ENCODE measurements around the gene AGBL2.

DNA sequence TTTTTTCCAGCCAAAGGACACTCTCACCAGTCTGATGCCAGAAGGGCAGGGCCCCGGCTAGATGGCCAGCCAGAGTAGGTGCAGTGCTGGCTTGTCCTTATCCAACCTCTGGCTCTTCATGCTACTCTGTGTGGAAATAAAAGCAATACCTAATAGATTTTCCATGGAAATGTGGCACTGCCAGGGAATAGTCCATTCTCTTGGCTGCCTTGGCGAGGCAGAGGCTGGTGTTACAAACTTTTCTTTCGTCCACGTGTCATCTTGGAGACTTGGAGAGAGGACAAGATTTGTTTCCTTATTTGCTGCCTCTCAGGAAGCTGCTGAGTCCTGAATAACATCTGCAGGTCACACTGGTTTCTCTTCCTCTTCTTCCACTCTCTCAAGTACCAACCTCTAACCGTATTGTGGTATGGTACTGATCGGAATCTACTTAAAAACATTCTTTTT is 103.8 kb downstream of the AGBL2 start:
- TF ChIP-seq PHB2 (IDR thresholded peaks at IDR 0.05; ENCODE audit: low read depth) = no peak
- TF ChIP-seq, protein P1, sequence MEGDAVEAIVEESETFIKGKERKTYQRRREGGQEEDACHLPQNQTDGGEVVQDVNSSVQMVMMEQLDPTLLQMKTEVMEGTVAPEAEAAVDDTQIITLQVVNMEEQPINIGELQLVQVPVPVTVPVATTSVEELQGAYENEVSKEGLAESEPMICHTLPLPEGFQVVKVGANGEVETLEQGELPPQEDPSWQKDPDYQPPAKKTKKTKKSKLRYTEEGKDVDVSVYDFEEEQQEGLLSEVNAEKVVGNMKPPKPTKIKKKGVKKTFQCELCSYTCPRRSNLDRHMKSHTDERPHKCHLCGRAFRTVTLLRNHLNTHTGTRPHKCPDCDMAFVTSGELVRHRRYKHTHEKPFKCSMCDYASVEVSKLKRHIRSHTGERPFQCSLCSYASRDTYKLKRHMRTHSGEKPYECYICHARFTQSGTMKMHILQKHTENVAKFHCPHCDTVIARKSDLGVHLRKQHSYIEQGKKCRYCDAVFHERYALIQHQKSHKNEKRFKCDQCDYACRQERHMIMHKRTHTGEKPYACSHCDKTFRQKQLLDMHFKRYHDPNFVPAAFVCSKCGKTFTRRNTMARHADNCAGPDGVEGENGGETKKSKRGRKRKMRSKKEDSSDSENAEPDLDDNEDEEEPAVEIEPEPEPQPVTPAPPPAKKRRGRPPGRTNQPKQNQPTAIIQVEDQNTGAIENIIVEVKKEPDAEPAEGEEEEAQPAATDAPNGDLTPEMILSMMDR (IDR thresholded peaks at IDR 0.05 in 2 of 3, conservative IDR thresholded peaks at IDR 0.05 in 1 of 3; ENCODE audit: insufficient read depth in 2 of 3, low read depth in 1 of 3, low read length in 3 of 3) = no peak
- no peak for TF ChIP-seq DPF2 (IDR thresholded peaks at IDR 0.05)
- TF ChIP-seq HNRNPH1 (optimal IDR thresholded peaks at IDR 0.05; ENCODE audit: low read depth, low read length) = no peak
- TF ChIP-seq CBX3 (IDR thresholded peaks at IDR 0.05; ENCODE audit: borderline replicate concordance in 1 of 2, low read length in 2 of 2) = no peak
- TF ChIP-seq STAT5A (IDR thresholded peaks at IDR 0.05; ENCODE audit: borderline replicate concordance, low read length) = no peak
- TF ChIP-seq FOXM1 (IDR thresholded peaks at IDR 0.05; ENCODE audit: low read depth) = no peak
- TF ChIP-seq FOXM1 (CRISPR knock-in tag; IDR thresholded peaks at IDR 0.05; ENCODE audit: low read depth) = no peak

Measured in K562 (cell line).